ENCODE data around the gene CAPN12.

DNA sequence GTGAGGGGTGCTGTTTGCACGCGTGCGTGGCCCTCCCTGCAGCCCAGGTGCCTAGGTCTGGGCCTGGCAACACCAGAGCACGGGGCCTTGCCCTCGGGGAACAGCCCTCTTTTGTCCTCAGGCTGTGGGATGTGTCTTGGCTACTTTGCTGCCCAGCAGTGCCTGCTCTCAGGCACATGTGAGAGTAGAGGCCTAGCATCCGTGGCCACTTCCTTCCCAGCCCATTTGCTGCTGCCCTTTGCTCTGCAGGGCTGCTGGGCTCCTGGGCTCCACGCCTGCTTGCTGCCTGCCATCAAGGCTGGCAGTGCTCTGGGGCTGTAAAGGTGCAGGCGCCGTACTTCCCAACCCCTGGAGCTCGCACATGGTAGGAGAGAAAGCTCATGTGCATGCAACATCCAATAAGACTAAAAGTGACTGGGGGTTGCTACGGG is 46.6 kb downstream of the CAPN12 start:
- TF ChIP-seq, protein P1, sequence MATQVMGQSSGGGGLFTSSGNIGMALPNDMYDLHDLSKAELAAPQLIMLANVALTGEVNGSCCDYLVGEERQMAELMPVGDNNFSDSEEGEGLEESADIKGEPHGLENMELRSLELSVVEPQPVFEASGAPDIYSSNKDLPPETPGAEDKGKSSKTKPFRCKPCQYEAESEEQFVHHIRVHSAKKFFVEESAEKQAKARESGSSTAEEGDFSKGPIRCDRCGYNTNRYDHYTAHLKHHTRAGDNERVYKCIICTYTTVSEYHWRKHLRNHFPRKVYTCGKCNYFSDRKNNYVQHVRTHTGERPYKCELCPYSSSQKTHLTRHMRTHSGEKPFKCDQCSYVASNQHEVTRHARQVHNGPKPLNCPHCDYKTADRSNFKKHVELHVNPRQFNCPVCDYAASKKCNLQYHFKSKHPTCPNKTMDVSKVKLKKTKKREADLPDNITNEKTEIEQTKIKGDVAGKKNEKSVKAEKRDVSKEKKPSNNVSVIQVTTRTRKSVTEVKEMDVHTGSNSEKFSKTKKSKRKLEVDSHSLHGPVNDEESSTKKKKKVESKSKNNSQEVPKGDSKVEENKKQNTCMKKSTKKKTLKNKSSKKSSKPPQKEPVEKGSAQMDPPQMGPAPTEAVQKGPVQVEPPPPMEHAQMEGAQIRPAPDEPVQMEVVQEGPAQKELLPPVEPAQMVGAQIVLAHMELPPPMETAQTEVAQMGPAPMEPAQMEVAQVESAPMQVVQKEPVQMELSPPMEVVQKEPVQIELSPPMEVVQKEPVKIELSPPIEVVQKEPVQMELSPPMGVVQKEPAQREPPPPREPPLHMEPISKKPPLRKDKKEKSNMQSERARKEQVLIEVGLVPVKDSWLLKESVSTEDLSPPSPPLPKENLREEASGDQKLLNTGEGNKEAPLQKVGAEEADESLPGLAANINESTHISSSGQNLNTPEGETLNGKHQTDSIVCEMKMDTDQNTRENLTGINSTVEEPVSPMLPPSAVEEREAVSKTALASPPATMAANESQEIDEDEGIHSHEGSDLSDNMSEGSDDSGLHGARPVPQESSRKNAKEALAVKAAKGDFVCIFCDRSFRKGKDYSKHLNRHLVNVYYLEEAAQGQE (IDR thresholded peaks at IDR 0.05; ENCODE audit: insufficient read depth in 1 of 2, low read depth in 2 of 2, low read length in 2 of 2) = no peak
- no peak for TF ChIP-seq SIN3A (IDR thresholded peaks at IDR 0.05; ENCODE audit: borderline replicate concordance, insufficient read depth, low read length)

Measured in PFSK-1 (cell line).